NB4 (cell line): ENCODE measurements around the gene EGFL7.
A peak's percentile ranks its signal among the peaks of the same experiment; 100 is the strongest.

ENCODE experiments used
- DNase-seq: peaks from one replicate; pipeline ENCODE4 v3.0.0; 2010; ENCODE audit warnings: low read depth
- H3K4me3 ChIP-seq: one replicate; pipeline ENCODE4 v1.5.1; 2011; ENCODE audit warnings: mild to moderate bottlenecking, low read depth, low read length, moderate library complexity
- CTCF ChIP-seq: IDR thresholded peaks from one replicate; pipeline ENCODE4 v1.5.1; 2012; ENCODE audit warnings: low read depth, low read length
- MAX ChIP-seq: IDR thresholded peaks from 2 replicates; pipeline ENCODE4 v1.6.1; 2011; ENCODE audit warnings: low read depth, low read length
- MYC ChIP-seq: IDR thresholded peaks from 2 replicates; pipeline ENCODE4 v1.6.1; 2011; ENCODE audit warnings: low read depth, low read length
- POLR2A ChIP-seq: IDR thresholded peaks from 2 replicates; pipeline ENCODE4 v1.6.1; 2011; ENCODE audit warnings: mild to moderate bottlenecking; ENCODE audit not compliant: insufficient read length; ENCODE audit errors: extremely low read depth

The EGFL7 gene

GRCh38 chr9:136653323-136654079 lies 9.2 kb upstream of the EGFL7 start:
- TF ChIP-seq MAX = no peak
- no peak for TF ChIP-seq CTCF
- TF ChIP-seq POLR2A = no peak
- TF ChIP-seq MYC = no peak
- no peak overlapping the region for H3K4me3 ChIP-seq
- no peak for DNase-seq

- H3K4me3 ChIP-seq = no peak overlapping the region
- DNase-seq = no peak
- TF ChIP-seq POLR2A (no peak), MYC (no peak), CTCF (no peak), MAX (no peak)
Measured at GRCh38 chr9:136654820-136655535, 7.7 kb upstream of the EGFL7 start.

GRCh38 chr9:136655536-136656182 lies 7.1 kb upstream of the EGFL7 start:
- no peak overlapping the region for H3K4me3 ChIP-seq
- DNase-seq = no peak
- TF ChIP-seq CTCF (no peak), MYC (no peak), MAX (no peak), POLR2A (no peak)

GRCh38 chr9:136656183-136656738 lies 6.5 kb upstream of the EGFL7 start:
- TF ChIP-seq MAX (no peak), POLR2A (no peak)
- no peak for DNase-seq
- no peak overlapping the region for H3K4me3 ChIP-seq

- H3K4me3 ChIP-seq = no peak overlapping the region
- no peak for TF ChIP-seq MYC
- no peak for TF ChIP-seq CTCF
- TF ChIP-seq POLR2A = no peak
- no peak for TF ChIP-seq MAX
- peak; percentile 47 for DNase-seq
Measured at GRCh38 chr9:136656795-136657611, 5.7 kb upstream of the EGFL7 start.
